ENCODE results near the gene ZNHIT6. TPM values are rescaled to one million over a fixed set of nuclear protein-coding genes. Genes with fewer than 3 reads are reported as not detected.

ZNHIT6 gene
- total RNA-seq, 1 donor from 2014 or later, result 34.9 TPM

- H3K27me3 ChIP-seq (ENCODE audit: insufficient read depth, low read length), result no peaks in the 10 kb centered on the region
- no peak overlapping the region for H3K27ac ChIP-seq (ENCODE audit: low read depth, low read length)
- Mint-ChIP-seq H3K36me3 (ENCODE audit: low read depth, unreplicated experiment) (peaks cover 9% of the 10 kb centered on the region), H3K27ac (ENCODE audit: unreplicated experiment) (no peak overlapping the region), H3K27me3 (ENCODE audit: low read depth, unreplicated experiment) (no peaks in the 10 kb centered on the region), H3K4me1 (ENCODE audit: low read depth, unreplicated experiment) (peaks cover 20% of the 10 kb centered on the region), H3K9me3 (ENCODE audit: unreplicated experiment) (no peaks in the 10 kb centered on the region), H3K4me3 (ENCODE audit: unreplicated experiment) (no peak overlapping the region)
- H3K36me3 ChIP-seq (ENCODE audit: insufficient read depth, low read length), result peaks cover 4% of the 10 kb centered on the region
- no peaks in the 10 kb centered on the region for H4K20me1 ChIP-seq (ENCODE audit: insufficient read depth, low read length)
- no peaks in the 10 kb centered on the region for H3K9me3 ChIP-seq (ENCODE audit: insufficient read depth, low read depth, low read length)
- H2AFZ ChIP-seq (ENCODE audit: low read depth, low read length), result no peak overlapping the region
- FAIRE-seq (no peak), DNase-seq (ENCODE audit: low read depth) (no peak)
- H3K4me1 ChIP-seq (ENCODE audit: insufficient read depth, low read length), result no peaks in the 10 kb centered on the region
- H3K4me2 ChIP-seq (ENCODE audit: low read length), result no peak overlapping the region
- no peak overlapping the region for H3K9ac ChIP-seq (ENCODE audit: low read length)
- TF ChIP-seq CTCF (IDR thresholded peaks at IDR 0.05; ENCODE audit: insufficient read depth, low read depth, low read length), result no peak
- no peak for TF ChIP-seq EZH2 (IDR thresholded peaks at IDR 0.05; ENCODE audit: insufficient read depth, low read length)
- H3K79me2 ChIP-seq (ENCODE audit: insufficient read depth, low read length), result peaks cover 24% of the 10 kb centered on the region
- no peak overlapping the region for H3K4me3 ChIP-seq (ENCODE audit: insufficient read depth, low read depth, low read length)
These were observed 18.3 kb downstream of the ZNHIT6 start for GRCh38 chr1:85689775-85690404.

GRCh38 chr1:85683292-85684025, 24.8 kb downstream of the ZNHIT6 start:
- Histone ChIP-seq H3K27ac (ENCODE audit: low read depth, low read length) (no peak overlapping the region), H3K4me3 (ENCODE audit: insufficient read depth, low read depth, low read length) (no peak overlapping the region), H3K79me2 (ENCODE audit: insufficient read depth, low read length) (peaks cover 24% of the 10 kb centered on the region), H2AFZ (ENCODE audit: low read depth, low read length) (no peak overlapping the region), H4K20me1 (ENCODE audit: insufficient read depth, low read length) (no peaks in the 10 kb centered on the region), H3K9ac (ENCODE audit: low read length) (no peak overlapping the region), H3K4me2 (ENCODE audit: low read length) (no peak overlapping the region), H3K36me3 (ENCODE audit: insufficient read depth, low read length) (peaks cover under 1% of the 10 kb centered on the region), H3K4me1 (ENCODE audit: insufficient read depth, low read length) (no peaks in the 10 kb centered on the region), H3K9me3 (ENCODE audit: insufficient read depth, low read depth, low read length) (no peaks in the 10 kb centered on the region), H3K27me3 (ENCODE audit: insufficient read depth, low read length) (no peaks in the 10 kb centered on the region)
- DNase-seq (ENCODE audit: low read depth) (no peak), FAIRE-seq (no peak)
- peaks cover 13% of the 10 kb centered on the region for H3K36me3 Mint-ChIP-seq (ENCODE audit: low read depth, unreplicated experiment)
- H3K4me3 Mint-ChIP-seq (ENCODE audit: unreplicated experiment), result no peak overlapping the region
- no peak for TF ChIP-seq EZH2 (IDR thresholded peaks at IDR 0.05; ENCODE audit: insufficient read depth, low read length)
- TF ChIP-seq CTCF (IDR thresholded peaks at IDR 0.05; ENCODE audit: insufficient read depth, low read depth, low read length), result no peak
- H3K9me3 Mint-ChIP-seq (ENCODE audit: unreplicated experiment), result no peaks in the 10 kb centered on the region
- H3K27me3 Mint-ChIP-seq (ENCODE audit: low read depth, unreplicated experiment), result no peaks in the 10 kb centered on the region
- H3K27ac Mint-ChIP-seq (ENCODE audit: unreplicated experiment), result no peak overlapping the region
- peaks cover 3% of the 10 kb centered on the region for H3K4me1 Mint-ChIP-seq (ENCODE audit: low read depth, unreplicated experiment)

GRCh38 chr1:85681087-85681486, 27.1 kb downstream of the ZNHIT6 start:
- Histone ChIP-seq H3K27ac (ENCODE audit: low read depth, low read length) (peak overlapping the region; percentile 11), H3K79me2 (ENCODE audit: insufficient read depth, low read length) (peaks cover 11% of the 10 kb centered on the region), H4K20me1 (ENCODE audit: insufficient read depth, low read length) (no peaks in the 10 kb centered on the region), H3K9ac (ENCODE audit: low read length) (no peak overlapping the region), H2AFZ (ENCODE audit: low read depth, low read length) (no peak overlapping the region), H3K27me3 (ENCODE audit: insufficient read depth, low read length) (no peaks in the 10 kb centered on the region), H3K4me2 (ENCODE audit: low read length) (no peak overlapping the region), H3K4me1 (ENCODE audit: insufficient read depth, low read length) (no peaks in the 10 kb centered on the region), H3K9me3 (ENCODE audit: insufficient read depth, low read depth, low read length) (no peaks in the 10 kb centered on the region), H3K4me3 (ENCODE audit: insufficient read depth, low read depth, low read length) (no peak overlapping the region), H3K36me3 (ENCODE audit: insufficient read depth, low read length) (peaks cover 18% of the 10 kb centered on the region)
- Mint-ChIP-seq H3K27me3 (ENCODE audit: low read depth, unreplicated experiment) (no peaks in the 10 kb centered on the region), H3K27ac (ENCODE audit: unreplicated experiment) (peak overlapping the region; percentile 96), H3K36me3 (ENCODE audit: low read depth, unreplicated experiment) (peaks cover 19% of the 10 kb centered on the region), H3K9me3 (ENCODE audit: unreplicated experiment) (no peaks in the 10 kb centered on the region), H3K4me3 (ENCODE audit: unreplicated experiment) (no peak overlapping the region), H3K4me1 (ENCODE audit: low read depth, unreplicated experiment) (peaks cover 3% of the 10 kb centered on the region)
- FAIRE-seq (no peak), DNase-seq (ENCODE audit: low read depth) (peak; percentile 69)
- TF ChIP-seq EZH2 (IDR thresholded peaks at IDR 0.05; ENCODE audit: insufficient read depth, low read length), result no peak
- no peak for TF ChIP-seq CTCF (IDR thresholded peaks at IDR 0.05; ENCODE audit: insufficient read depth, low read depth, low read length)

Measured in astrocyte (in vitro differentiated cells and primary cell).